GM15510 (cell line): ENCODE measurements around the gene IGF1.
A peak's percentile ranks its signal among the peaks of the same experiment; 100 is the strongest.

Experiments
- POLR2A ChIP-seq: IDR thresholded peaks from 3 replicates; pipeline ENCODE4 v1.6.1; 2011; ENCODE audit warnings: borderline replicate concordance; ENCODE audit not compliant: insufficient read length; ENCODE audit errors: extremely low read depth

The IGF1 gene

DNA sequence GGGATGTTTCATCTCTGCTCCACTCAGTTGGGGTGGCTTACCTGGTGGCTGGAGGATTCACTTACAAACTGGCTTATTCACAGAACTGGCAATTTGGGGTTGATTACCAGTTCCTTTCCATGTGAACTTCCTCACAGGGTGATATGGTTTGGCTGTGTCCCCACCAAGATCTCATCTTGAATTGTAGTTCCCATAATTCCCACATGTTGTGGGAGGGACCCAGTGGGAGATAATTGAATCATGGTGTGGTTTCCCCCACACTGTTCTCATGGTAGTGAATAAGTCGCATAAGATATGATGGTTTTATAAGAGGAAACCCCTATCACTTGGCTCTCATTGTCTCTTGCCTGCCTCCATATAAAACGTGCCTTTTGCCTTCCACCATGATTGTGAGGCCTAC lies 26.9 kb upstream of the IGF1 start:
- TF ChIP-seq POLR2A, result no peak

DNA sequence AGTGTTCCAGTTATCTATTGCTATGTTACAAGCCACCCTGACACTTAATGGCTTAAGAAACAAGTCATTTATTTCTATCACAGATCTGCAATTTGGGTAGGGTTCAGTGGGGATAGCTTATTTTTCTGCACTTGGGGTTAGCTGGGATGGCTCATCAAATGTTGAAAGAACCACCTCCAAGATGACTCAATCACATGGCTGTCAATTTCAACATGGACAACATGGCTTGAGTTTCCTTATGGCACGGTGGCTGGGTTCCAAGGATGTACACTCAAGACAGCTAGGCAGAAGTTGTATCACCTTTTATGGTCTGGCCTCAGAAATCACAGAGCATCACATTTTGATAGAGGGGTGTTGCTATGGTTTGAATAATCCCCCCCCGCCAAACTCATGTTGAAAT lies 24.5 kb upstream of the IGF1 start:
- TF ChIP-seq POLR2A, result no peak

DNA sequence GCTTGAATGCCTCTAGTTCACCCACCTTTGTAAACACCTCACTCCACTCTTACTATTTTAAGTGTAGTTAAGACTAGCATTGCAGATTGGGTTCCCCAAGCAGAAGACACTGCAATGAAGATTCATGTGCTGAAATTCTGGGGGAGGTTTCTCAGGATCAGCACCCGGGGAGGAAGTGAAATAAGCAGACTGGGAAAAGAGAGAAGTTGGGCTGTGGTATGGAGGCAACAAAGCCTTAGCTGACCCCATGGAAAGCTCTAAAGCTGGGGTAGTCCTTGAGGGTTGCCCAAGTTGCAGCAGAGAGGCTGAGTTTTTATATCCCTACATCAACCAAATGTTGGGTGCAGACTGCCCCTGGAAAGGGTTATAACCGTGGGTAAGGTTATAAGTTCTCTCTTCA lies 23.9 kb upstream of the IGF1 start:
- no peak for TF ChIP-seq POLR2A

DNA sequence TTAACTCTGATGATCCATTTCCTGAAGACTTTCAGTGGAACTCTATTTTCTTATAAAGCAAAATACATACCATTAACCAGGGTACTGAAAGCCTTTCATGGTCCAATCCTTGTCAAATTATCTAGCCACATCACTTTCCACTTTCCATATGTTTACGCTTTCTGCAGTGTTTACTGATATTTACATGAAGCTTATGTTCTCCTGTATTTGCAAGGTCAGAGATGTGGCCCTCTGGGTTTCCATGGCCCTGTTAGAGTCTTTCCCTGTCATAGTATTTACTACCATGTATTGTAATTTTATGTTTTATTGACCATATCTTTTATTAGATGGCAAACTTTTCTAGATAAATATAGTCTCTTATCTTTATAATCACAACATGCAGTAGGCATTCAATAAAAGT lies 23.5 kb upstream of the IGF1 start:
- TF ChIP-seq POLR2A, result no peak

DNA sequence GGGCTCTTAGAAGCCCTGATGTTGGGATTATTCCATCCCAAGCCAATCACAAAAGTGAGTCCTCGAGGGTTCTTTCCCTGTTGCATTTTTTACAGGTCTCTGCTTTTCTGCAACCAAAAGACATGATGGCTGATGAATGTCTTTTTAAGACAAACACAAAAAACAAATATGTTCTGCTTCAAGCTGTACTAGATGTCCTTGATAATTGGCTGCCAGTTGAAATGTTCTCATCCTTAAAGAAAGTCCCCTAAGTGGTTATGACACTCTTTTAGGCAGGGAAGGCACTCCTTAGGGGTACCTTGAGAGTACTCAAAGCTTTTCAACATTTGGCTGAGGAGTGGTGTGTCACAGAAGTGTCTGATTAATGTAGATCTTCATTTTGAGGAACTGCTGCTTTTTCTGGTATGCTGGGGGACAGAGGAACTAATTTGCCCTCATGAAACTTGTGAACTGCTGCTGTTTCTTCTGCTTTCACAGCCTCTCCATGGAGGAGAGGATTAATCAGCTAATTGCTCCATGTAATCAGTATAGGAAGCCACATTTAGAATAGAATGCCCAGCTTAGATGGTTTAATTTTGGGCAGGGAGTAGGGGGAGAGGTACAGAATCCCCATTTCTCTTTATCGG lies 22.8 kb upstream of the IGF1 start:
- no peak for TF ChIP-seq POLR2A

DNA sequence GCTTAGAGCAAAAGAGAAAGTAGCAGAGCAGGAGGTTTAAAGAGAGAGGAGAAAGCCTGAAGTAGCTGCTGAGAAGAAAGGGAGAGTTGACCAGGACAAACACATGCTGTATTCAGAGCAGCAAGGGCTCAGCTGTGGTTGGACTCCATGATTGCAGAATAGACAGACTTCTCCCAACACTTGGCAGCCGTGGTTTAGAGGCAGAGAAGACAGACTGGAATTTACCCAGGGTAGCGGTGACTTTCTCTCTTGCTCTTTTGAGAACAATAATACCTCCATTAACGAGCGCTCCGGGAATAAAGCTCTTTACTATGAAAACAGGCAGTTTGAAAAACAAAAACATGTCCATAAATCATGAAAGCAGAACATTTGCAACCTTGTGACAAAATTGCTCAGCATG lies 21.4 kb upstream of the IGF1 start:
- no peak for TF ChIP-seq POLR2A

DNA sequence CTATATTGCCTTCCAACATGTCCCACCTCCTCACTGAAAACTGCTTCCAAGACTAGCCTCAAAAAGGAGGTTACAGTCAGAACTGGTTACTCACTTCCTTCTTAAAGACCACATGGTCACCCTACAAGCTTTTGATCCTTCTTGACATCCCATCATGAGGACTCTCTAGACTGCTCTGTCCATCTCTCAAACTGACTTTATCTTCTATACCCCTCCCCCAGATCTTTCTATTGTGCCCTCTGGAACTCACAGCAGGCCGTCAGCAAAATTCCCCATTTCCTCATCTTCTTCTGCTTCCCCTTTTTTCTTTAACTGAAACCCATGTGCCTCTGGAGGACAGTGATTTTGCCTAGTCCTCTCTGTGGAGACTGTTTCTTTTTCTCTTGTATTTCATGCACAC lies 18.1 kb upstream of the IGF1 start:
- TF ChIP-seq POLR2A, result no peak

DNA sequence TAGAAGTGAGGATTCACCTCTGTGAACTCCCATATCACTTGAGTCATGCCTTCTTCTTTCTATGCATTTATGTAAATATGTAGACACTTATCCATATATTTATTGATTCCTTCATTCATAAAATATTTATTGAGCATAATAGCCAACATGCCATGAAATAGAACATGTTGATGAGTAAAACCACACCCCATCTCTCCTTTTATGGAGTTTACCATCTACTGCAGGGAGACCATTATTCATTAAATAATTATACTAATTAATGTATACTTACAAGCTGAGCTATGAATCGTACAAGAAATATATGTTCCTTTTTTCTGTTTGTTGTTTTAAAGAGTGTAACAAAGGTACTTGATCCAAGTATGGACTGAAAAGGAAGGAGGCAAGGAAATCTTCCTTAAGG lies 17.4 kb upstream of the IGF1 start:
- TF ChIP-seq POLR2A, result no peak

DNA sequence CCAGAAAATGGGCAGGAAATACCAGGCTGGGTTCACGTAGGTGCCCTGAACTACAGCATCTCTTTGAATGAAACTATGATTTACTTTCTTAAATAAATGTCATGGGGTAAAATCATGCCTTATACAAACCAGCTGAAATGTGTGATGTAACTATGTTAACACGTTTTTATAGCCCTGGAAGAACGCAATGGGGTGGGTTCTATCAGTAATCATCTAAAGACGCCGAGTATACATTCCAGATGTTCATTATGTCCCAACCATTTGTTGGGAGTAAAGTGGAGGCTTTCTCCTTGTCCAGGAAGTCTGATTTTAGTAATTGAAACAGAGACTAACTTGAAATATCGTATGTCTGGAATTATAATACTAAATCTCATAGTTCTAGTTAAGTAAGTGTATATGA lies 16.2 kb upstream of the IGF1 start:
- TF ChIP-seq POLR2A, result no peak

DNA sequence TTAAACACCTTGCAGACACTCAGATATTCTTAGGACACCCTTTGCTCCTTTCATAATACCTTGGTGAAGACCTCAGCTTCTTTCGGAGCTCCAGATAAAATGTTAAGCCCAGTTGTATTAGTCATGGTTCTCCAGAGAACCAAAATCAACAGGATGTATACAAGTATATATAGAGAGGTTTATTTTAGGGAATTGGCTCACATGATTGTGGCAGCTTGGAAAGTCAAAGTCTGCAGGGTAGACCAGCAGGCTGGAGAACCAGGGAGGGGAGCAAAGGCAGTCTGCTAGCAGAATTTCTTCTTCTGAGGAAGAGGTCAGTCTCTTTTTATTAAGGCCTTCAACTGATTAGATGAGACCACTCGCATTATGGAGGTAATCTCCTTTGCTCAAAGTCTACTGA lies 6.9 kb upstream of the IGF1 start:
- TF ChIP-seq POLR2A, result no peak

DNA sequence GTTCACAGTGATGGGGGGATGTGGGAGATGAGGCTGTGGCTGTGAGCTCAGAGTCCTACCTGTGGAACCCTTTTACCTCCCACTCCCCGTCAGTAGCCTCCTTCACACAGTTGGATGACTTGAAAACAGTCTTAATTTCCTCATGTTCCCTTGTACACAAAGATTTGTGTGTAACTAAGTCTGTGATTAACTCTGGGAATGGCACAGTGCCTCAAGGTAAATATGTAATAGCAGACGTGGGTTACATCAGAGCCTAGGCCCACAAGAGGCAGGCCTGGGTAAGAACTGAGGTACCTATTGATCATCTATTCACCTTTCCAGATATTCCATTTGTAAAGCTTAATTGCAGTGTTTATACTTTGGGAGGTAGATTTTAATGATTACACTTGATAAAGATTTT lies 5.8 kb upstream of the IGF1 start:
- no peak for TF ChIP-seq POLR2A

DNA sequence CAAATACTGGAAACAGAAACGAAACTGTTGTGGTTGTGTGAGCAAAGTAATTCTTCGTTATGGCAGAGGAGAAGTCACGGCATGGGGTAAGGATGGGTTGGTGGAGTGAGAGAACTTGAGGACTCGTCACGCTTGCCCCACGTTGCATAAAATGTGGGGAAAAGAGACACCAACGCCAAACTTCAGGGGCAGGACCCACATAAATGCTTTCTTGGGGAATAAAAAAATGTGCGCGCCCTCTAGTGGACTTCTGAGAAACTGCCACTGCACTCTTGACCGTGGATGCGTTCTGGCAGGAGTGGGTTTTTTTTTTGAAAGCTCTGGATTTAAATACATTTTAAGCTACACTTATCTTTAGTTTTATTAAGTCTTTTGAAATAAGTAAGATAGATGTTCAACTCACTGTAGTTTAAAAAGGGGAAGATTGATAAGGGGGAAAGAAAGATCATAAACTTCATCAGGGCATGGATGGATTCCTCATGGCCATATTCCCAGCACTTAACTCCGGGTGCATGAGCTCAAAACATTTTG lies 4.1 kb upstream of the IGF1 start:
- TF ChIP-seq POLR2A, result no peak

DNA sequence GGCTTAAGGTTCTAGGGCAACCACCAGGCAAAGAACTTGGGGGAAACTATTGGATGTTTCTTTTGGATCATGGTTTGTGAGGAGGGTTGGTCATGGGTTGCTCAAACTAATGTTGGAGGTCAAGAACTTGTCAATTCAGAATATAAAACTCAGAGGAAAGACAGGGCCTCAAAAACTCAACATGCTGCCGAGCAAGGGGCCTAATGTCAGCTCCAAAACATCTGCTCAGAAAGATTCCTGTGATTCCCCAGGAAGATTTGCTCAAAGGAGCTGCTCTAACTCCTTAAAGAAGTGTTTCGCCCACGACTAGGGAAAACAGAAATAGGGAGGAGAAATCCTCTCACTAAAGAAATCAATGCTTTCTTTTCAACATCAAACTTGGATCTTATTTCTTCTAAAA lies 3.7 kb upstream of the IGF1 start:
- TF ChIP-seq POLR2A, result no peak

DNA sequence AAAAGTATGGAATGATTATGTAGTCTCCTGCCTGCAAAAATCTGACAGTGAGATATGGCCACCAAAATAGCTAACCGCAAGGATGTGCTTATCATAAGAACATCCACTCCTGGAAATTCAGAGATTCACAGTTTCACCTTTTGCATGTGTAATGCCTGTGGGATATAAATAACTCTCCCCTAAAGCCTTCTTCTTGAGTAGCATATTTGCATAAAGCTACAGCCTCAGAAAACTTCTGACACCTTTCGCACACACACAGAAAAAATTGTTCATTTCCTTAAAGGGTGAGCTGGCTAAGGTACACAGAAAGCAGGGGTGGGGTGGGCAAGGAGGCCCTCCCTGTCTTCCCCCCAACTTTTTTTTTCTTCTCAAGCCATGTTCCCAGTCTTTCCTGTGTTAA lies 3.1 kb upstream of the IGF1 start:
- TF ChIP-seq POLR2A, result peak; percentile 37

DNA sequence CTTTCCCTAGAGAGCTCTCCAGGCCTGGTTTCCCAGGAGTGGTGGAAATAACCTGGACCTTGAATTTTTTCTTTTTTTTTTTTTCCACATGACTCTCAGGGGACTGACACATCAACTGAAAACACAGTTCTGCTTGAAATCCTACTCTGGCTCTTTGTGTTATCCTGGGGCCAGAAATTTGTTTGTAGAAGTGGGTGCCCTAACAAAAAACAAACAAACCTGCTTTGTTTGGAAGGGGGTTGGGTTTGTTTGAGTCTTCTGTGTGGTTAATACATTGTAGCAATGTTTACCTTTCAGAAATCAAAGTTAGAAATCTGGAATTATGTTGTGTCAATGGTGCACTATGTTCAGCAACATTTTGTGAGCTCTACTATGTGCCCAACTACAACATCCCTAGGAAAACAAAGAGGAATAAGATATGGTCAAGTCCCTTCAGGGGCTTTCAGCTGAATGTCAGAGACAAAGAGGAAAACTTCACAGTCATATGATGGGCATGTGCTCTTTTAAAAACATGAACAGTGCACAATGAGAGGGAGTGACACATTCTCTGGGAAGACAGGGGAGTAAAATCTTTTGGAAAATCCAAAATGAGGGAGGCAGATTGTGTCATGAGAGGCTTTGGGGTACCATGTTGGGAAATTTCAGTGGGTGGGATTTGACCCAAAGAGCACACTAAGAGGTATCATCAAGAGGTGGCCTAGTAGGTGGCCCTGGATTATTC lies 1.5 kb upstream of the IGF1 start:
- TF ChIP-seq POLR2A, result no peak

DNA sequence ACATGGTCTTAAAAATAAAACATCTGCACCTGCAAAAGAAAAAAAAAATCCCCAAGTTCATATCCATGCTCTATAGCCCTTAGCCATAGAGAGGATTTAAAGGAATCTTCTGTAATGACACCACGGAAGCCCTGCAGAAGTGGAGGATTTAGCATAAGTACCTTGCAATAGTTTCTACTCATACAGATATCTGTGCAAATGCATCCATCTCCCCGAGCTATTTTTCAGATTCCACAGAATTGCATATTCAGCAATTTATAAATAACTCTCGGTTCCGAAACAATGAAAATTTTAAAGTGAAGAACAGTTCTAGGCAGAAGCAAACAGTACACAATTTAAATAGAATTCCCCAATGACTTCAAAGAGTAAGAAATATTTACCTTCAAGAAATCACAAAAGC lies 424 bp downstream of the IGF1 start:
- no peak for TF ChIP-seq POLR2A
